Mesothelial cell of epicardium (in vitro differentiated cells): ENCODE measurements around the gene OGA. TPM values are rescaled to one million over a fixed set of nuclear protein-coding genes. Genes with fewer than 3 reads are reported as not detected.
A peak's percentile ranks its signal among the peaks of the same experiment; 100 is the strongest.

Experiments
- DNase-seq, 2 experiments: peaks; one replicate each; pipeline ENCODE4 v3.0.0; 2021; ENCODE audit warnings: low spot score in 2 of 2; ENCODE audit not compliant: unreplicated experiment in 2 of 2
- H3K27ac Mint-ChIP-seq: 2 replicates; pipeline ENCODE4 v1.8.0; 2021; ENCODE audit warnings: mixed read lengths
- H3K27me3 Mint-ChIP-seq: 2 replicates; pipeline ENCODE4 v1.8.0; 2021; ENCODE audit warnings: low read depth, mixed read lengths
- H3K36me3 Mint-ChIP-seq: 2 replicates; pipeline ENCODE4 v1.8.0; 2021; ENCODE audit warnings: mixed read lengths
- H3K4me1 Mint-ChIP-seq: 2 replicates; pipeline ENCODE4 v1.8.0; 2021; ENCODE audit warnings: mixed read lengths
- H3K4me3 Mint-ChIP-seq: 2 replicates; pipeline ENCODE4 v1.8.0; 2021; ENCODE audit warnings: mild to moderate bottlenecking, moderate library complexity, mixed read lengths
- H3K9me3 Mint-ChIP-seq: 2 replicates; pipeline ENCODE4 v1.8.0; 2021; ENCODE audit warnings: mixed read lengths
- total RNA-seq: library from RNA; stranded (reverse); gene quantifications from 3 replicates; pipeline ENCODE4 v1.2.1, GENCODE V29; 2021
- TF ChIP-seq, protein P1 (sequence below): fragments of 200-600 bp; sonication (generic); IDR thresholded peaks from one replicate; pipeline ENCODE4 v1.5.0; 2021; ENCODE audit warnings: antibody characterized with exemption; ENCODE audit not compliant: unreplicated experiment

OGA gene
- total RNA-seq, 1 donor from 2014 or later: 168 TPM

- TF ChIP-seq, protein P1, sequence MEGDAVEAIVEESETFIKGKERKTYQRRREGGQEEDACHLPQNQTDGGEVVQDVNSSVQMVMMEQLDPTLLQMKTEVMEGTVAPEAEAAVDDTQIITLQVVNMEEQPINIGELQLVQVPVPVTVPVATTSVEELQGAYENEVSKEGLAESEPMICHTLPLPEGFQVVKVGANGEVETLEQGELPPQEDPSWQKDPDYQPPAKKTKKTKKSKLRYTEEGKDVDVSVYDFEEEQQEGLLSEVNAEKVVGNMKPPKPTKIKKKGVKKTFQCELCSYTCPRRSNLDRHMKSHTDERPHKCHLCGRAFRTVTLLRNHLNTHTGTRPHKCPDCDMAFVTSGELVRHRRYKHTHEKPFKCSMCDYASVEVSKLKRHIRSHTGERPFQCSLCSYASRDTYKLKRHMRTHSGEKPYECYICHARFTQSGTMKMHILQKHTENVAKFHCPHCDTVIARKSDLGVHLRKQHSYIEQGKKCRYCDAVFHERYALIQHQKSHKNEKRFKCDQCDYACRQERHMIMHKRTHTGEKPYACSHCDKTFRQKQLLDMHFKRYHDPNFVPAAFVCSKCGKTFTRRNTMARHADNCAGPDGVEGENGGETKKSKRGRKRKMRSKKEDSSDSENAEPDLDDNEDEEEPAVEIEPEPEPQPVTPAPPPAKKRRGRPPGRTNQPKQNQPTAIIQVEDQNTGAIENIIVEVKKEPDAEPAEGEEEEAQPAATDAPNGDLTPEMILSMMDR: no peak
- no peak overlapping the region for H3K4me3 Mint-ChIP-seq
- no peak for DNase-seq
- H3K27ac Mint-ChIP-seq: no peak overlapping the region
- peaks cover 29% of the 10 kb centered on the region for H3K4me1 Mint-ChIP-seq
- H3K9me3 Mint-ChIP-seq: no peaks in the 10 kb centered on the region
- H3K36me3 Mint-ChIP-seq: no peaks in the 10 kb centered on the region
- H3K27me3 Mint-ChIP-seq: peaks cover 4% of the 10 kb centered on the region
Observed at GRCh38 chr10:101834341-101834740, 16.1 kb upstream of the OGA start.

- H3K36me3 Mint-ChIP-seq: no peaks in the 10 kb centered on the region
- no peak overlapping the region for H3K4me3 Mint-ChIP-seq
- DNase-seq: no peak
- peaks cover 31% of the 10 kb centered on the region for H3K4me1 Mint-ChIP-seq
- TF ChIP-seq, protein P1: no peak
- H3K9me3 Mint-ChIP-seq: no peaks in the 10 kb centered on the region
- no peak overlapping the region for H3K27ac Mint-ChIP-seq
- H3K27me3 Mint-ChIP-seq: no peaks in the 10 kb centered on the region
Observed at GRCh38 chr10:101833466-101833865, 15.2 kb upstream of the OGA start.

DNA sequence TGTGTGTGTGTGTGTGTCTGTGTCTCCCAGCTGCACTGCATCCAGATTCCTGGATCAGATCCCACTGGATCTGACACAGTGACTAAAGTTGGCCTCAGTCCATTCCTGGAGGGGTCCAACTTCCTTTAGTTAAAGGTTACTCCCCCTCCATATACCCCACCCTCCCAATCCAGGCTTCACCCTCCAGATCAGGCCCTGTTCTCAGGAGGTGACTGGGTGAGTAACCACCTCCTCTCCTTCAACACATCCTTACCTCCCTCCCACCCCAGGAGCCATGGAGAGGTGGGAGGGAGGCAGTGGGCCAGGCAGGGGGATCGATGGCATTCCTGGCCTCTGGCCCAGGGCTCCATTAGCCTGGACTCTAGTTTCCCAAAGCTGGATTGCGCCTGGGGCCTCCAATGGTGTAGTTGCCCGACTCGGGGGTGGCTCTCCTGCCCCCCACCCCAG lies 14.1 kb upstream of the OGA start:
- DNase-seq: no peak

GRCh38 chr10:101831169-101831811 lies 13.0 kb upstream of the OGA start:
- H3K27me3 Mint-ChIP-seq: no peaks in the 10 kb centered on the region
- peak overlapping the region; percentile 76 for H3K4me3 Mint-ChIP-seq
- H3K9me3 Mint-ChIP-seq: no peaks in the 10 kb centered on the region
- H3K27ac Mint-ChIP-seq: peak overlapping the region; percentile 93
- peaks cover 31% of the 10 kb centered on the region for H3K4me1 Mint-ChIP-seq
- DNase-seq: no peak
- H3K36me3 Mint-ChIP-seq: peaks cover 4% of the 10 kb centered on the region
- TF ChIP-seq, protein P1: no peak

More for the DNA sequence above, 14.1 kb upstream of the OGA start:
- Mint-ChIP-seq H3K27me3 (no peaks in the 10 kb centered on the region), H3K36me3 (peaks cover under 1% of the 10 kb centered on the region), H3K9me3 (no peaks in the 10 kb centered on the region), H3K27ac (no peak overlapping the region), H3K4me1 (peaks cover 31% of the 10 kb centered on the region), H3K4me3 (peak overlapping the region; percentile 31)
- TF ChIP-seq, protein P1: no peak

- TF ChIP-seq, protein P1: no peak
- Mint-ChIP-seq H3K36me3 (peaks cover 4% of the 10 kb centered on the region), H3K4me3 (peak overlapping the region; percentile 76), H3K27ac (peak overlapping the region; percentile 93), H3K9me3 (no peaks in the 10 kb centered on the region), H3K27me3 (no peaks in the 10 kb centered on the region), H3K4me1 (peaks cover 31% of the 10 kb centered on the region)
- DNase-seq: peak; percentile 85 to 90
Observed at GRCh38 chr10:101830322-101831168, 12.3 kb upstream of the OGA start.
